ENCODE results near the gene SHROOM2.

The SHROOM2 gene

GRCh38 chrX:9903146-9903545, 116.9 kb downstream of the SHROOM2 start:
- no peaks in the 10 kb centered on the region for H3K36me3 ChIP-seq (ENCODE audit: control insufficient read depth, insufficient read depth, low read length)
- H3K79me2 ChIP-seq: no peaks in the 10 kb centered on the region
- H3K27me3 ChIP-seq (ENCODE audit: control insufficient read depth, insufficient read depth, low read length): no peaks in the 10 kb centered on the region
- H3K27ac ChIP-seq: no peak overlapping the region
- H3K4me1 ChIP-seq: no peaks in the 10 kb centered on the region
- H3K4me2 ChIP-seq (ENCODE audit: low read length): no peak overlapping the region
- H3K9me3 ChIP-seq (ENCODE audit: control insufficient read depth, low read length): no peaks in the 10 kb centered on the region
- H3K4me3 ChIP-seq (ENCODE audit: low read depth, low read length): no peak overlapping the region
- H2AFZ ChIP-seq: no peak overlapping the region
- no peak overlapping the region for H3K9ac ChIP-seq
- TF ChIP-seq CTCF (IDR thresholded peaks at IDR 0.05): no peak

- TF ChIP-seq CTCF (IDR thresholded peaks at IDR 0.05): no peak
- Histone ChIP-seq H3K36me3 (ENCODE audit: control insufficient read depth, insufficient read depth, low read length) (no peaks in the 10 kb centered on the region), H3K4me3 (ENCODE audit: low read depth, low read length) (no peak overlapping the region)
These were observed 119.1 kb downstream of the SHROOM2 start for GRCh38 chrX:9905288-9905687.

GRCh38 chrX:9905721-9906120, 119.5 kb downstream of the SHROOM2 start:
- no peak overlapping the region for H3K9ac ChIP-seq
- no peak overlapping the region for H3K4me3 ChIP-seq (ENCODE audit: low read depth, low read length)
- no peaks in the 10 kb centered on the region for H3K9me3 ChIP-seq (ENCODE audit: control insufficient read depth, low read length)
- no peaks in the 10 kb centered on the region for H3K4me1 ChIP-seq
- H3K27me3 ChIP-seq (ENCODE audit: control insufficient read depth, insufficient read depth, low read length): no peaks in the 10 kb centered on the region
- no peaks in the 10 kb centered on the region for H3K79me2 ChIP-seq
- no peak for TF ChIP-seq CTCF (IDR thresholded peaks at IDR 0.05)
- H3K4me2 ChIP-seq (ENCODE audit: low read length): no peak overlapping the region
- H3K36me3 ChIP-seq (ENCODE audit: control insufficient read depth, insufficient read depth, low read length): no peaks in the 10 kb centered on the region
- H3K27ac ChIP-seq: no peak overlapping the region
- no peak overlapping the region for H2AFZ ChIP-seq

More at GRCh38 chrX:9905288-9905687, 119.1 kb downstream of the SHROOM2 start:
- Histone ChIP-seq H2AFZ (no peak overlapping the region), H3K4me2 (ENCODE audit: low read length) (no peak overlapping the region), H3K9me3 (ENCODE audit: control insufficient read depth, low read length) (no peaks in the 10 kb centered on the region), H3K4me1 (no peaks in the 10 kb centered on the region), H3K27me3 (ENCODE audit: control insufficient read depth, insufficient read depth, low read length) (no peaks in the 10 kb centered on the region), H3K79me2 (no peaks in the 10 kb centered on the region), H3K9ac (no peak overlapping the region), H3K27ac (no peak overlapping the region)

GRCh38 chrX:9906919-9907318, 120.7 kb downstream of the SHROOM2 start:
- Histone ChIP-seq H3K9ac (no peak overlapping the region), H3K4me1 (no peaks in the 10 kb centered on the region), H3K27me3 (ENCODE audit: control insufficient read depth, insufficient read depth, low read length) (no peaks in the 10 kb centered on the region), H3K4me2 (ENCODE audit: low read length) (no peak overlapping the region), H3K36me3 (ENCODE audit: control insufficient read depth, insufficient read depth, low read length) (no peaks in the 10 kb centered on the region), H3K27ac (no peak overlapping the region), H2AFZ (no peak overlapping the region), H3K79me2 (no peaks in the 10 kb centered on the region), H3K4me3 (ENCODE audit: low read depth, low read length) (no peak overlapping the region), H3K9me3 (ENCODE audit: control insufficient read depth, low read length) (no peaks in the 10 kb centered on the region)
- no peak for TF ChIP-seq CTCF (IDR thresholded peaks at IDR 0.05)

- no peak overlapping the region for H3K9ac ChIP-seq
- H3K4me3 ChIP-seq (ENCODE audit: low read depth, low read length): no peak overlapping the region
- no peak for TF ChIP-seq CTCF (IDR thresholded peaks at IDR 0.05)
- no peaks in the 10 kb centered on the region for H3K4me1 ChIP-seq
- H3K9me3 ChIP-seq (ENCODE audit: control insufficient read depth, low read length): no peaks in the 10 kb centered on the region
- H2AFZ ChIP-seq: no peak overlapping the region
- H3K27ac ChIP-seq: no peak overlapping the region
- H3K4me2 ChIP-seq (ENCODE audit: low read length): no peak overlapping the region
- H3K36me3 ChIP-seq (ENCODE audit: control insufficient read depth, insufficient read depth, low read length): no peaks in the 10 kb centered on the region
- H3K79me2 ChIP-seq: no peaks in the 10 kb centered on the region
- H3K27me3 ChIP-seq (ENCODE audit: control insufficient read depth, insufficient read depth, low read length): no peaks in the 10 kb centered on the region
These were observed 121.6 kb downstream of the SHROOM2 start for GRCh38 chrX:9907645-9908387.
